ENCODE data around the gene OXNAD1.

GRCh38 chr3:16326724-16327349 is 61.8 kb downstream of the OXNAD1 start:
- TF ChIP-seq CTCF (IDR thresholded peaks at IDR 0.05) (no peak), POLR2A (IDR thresholded peaks at IDR 0.05) (no peak)

Measured in body of pancreas (tissue), 4 donors.